DMS53 (cell line): ENCODE data around the gene EFHD1.
"Not testable (repeated sequence)": the region's sequence is repeated elsewhere in the genome, so short reads cannot be mapped to it uniquely, and the experiment has no call there.

Experiments
- DNase-seq: peaks from one replicate; lab custom pipeline; 2025; lab: John Stamatoyannopoulos, UW

EFHD1 gene

GRCh38 chr2:232615339-232615738 lies 18.1 kb upstream of the EFHD1 start:
- no peak for DNase-seq

GRCh38 chr2:232621186-232621585 lies 12.2 kb upstream of the EFHD1 start:
- no peak for DNase-seq

GRCh38 chr2:232622563-232622962 lies 10.8 kb upstream of the EFHD1 start:
- DNase-seq: no peak

- DNase-seq: no peak
These were observed 9.3 kb upstream of the EFHD1 start for GRCh38 chr2:232623768-232624765.

- DNase-seq: no peak
These were observed 6.8 kb upstream of the EFHD1 start for GRCh38 chr2:232626584-232626983.

- DNase-seq: no peak
These were observed 4.8 kb upstream of the EFHD1 start for GRCh38 chr2:232628466-232629128.

GRCh38 chr2:232629129-232629475 lies 4.3 kb upstream of the EFHD1 start:
- DNase-seq: no peak

- no peak for DNase-seq
These were observed 1.0 kb upstream of the EFHD1 start for GRCh38 chr2:232632229-232632903.

GRCh38 chr2:232632904-232633412 lies 446 bp upstream of the EFHD1 start:
- DNase-seq: peak; percentile 40

GRCh38 chr2:232634206-232635150 lies 1.1 kb downstream of the EFHD1 start:
- DNase-seq: peak; percentile 34

- not testable (repeated sequence) for DNase-seq
These were observed 2.0 kb downstream of the EFHD1 start for GRCh38 chr2:232635376-232635775.

GRCh38 chr2:232635820-232636219 lies 2.4 kb downstream of the EFHD1 start:
- DNase-seq: no peak

- no peak for DNase-seq
These were observed 3.5 kb downstream of the EFHD1 start for GRCh38 chr2:232636788-232637420.

- DNase-seq: no peak
These were observed 4.6 kb downstream of the EFHD1 start for GRCh38 chr2:232637866-232638583.

- no peak for DNase-seq
These were observed 7.9 kb downstream of the EFHD1 start for GRCh38 chr2:232641153-232641848.

GRCh38 chr2:232643147-232643425 lies 9.7 kb downstream of the EFHD1 start:
- no peak for DNase-seq

- no peak for DNase-seq
These were observed 10.5 kb downstream of the EFHD1 start for GRCh38 chr2:232643813-232644347.

- no peak for DNase-seq
These were observed 11.7 kb downstream of the EFHD1 start for GRCh38 chr2:232645061-232645460.

- DNase-seq: no peak
These were observed 13.3 kb downstream of the EFHD1 start for GRCh38 chr2:232646726-232647125.
